ENCODE data around the gene DCHS1.

GRCh38 chr11:6622261-6623171 is 33.1 kb downstream of the DCHS1 start:
- no peak for TF ChIP-seq RARB (CRISPR knock-in tag; IDR thresholded peaks at IDR 0.05)
- no peak for TF ChIP-seq CTCF (IDR thresholded peaks at IDR 0.05)
- no peak for TF ChIP-seq MYC (IDR thresholded peaks at IDR 0.05; ENCODE audit: borderline replicate concordance, low read length)
- TF ChIP-seq POLR2A (IDR thresholded peaks at IDR 0.05; ENCODE audit: low read length) = no peak
- TF ChIP-seq CHD4 (IDR thresholded peaks at IDR 0.05; ENCODE audit: borderline replicate concordance) = no peak

All from A549 (cell line).